Measurements from ENCODE around the gene SNX33.
A peak's percentile ranks its signal among the peaks of the same experiment; 100 is the strongest.

SNX33 gene

DNA sequence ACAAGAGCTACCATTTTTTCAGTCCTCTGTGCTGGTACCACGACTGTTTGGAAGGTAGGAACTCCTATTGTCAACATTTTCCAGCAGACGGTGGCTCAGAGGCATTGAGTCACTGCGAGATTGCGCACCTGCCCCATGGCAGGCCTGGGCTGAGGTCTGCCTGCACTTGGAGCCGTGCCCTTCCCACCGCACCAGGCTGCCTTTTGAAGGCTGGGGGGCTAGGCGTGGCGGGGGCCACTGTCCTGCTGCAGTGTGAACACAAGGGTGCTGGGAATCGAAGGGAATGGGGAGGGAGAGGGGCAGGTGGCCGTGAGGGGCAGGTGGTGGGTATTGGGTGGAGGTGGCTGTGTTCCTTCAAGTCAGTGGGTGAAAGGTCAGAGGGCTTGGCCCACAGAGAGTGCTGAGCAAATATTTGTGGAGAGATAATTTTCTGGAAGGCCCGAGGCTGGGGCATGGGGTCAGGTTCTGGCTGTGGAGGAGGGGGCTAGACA lies 16.3 kb downstream of the SNX33 start:
- TF ChIP-seq ZNF274 (IDR thresholded peaks at IDR 0.05; ENCODE audit: low read depth, low read length), result no peak
- H3K4me3 ChIP-seq (ENCODE audit: insufficient read length, low read depth), result no peak overlapping the region
- H3K9me3 ChIP-seq (ENCODE audit: insufficient read depth, low read length), result no peaks in the 10 kb centered on the region
- peaks cover 10% of the 10 kb centered on the region for H3K36me3 ChIP-seq (ENCODE audit: insufficient read depth, insufficient read length, low read length)
- no peak for DNase-seq (ENCODE audit: low read depth, low spot score)
- no peak overlapping the region for H3K9ac ChIP-seq (ENCODE audit: insufficient read length, low read depth)
- H3K4me1 ChIP-seq (ENCODE audit: insufficient read depth, insufficient read length), result peaks cover 13% of the 10 kb centered on the region
- H3K27me3 ChIP-seq (ENCODE audit: insufficient read depth, insufficient read length), result no peaks in the 10 kb centered on the region

DNA sequence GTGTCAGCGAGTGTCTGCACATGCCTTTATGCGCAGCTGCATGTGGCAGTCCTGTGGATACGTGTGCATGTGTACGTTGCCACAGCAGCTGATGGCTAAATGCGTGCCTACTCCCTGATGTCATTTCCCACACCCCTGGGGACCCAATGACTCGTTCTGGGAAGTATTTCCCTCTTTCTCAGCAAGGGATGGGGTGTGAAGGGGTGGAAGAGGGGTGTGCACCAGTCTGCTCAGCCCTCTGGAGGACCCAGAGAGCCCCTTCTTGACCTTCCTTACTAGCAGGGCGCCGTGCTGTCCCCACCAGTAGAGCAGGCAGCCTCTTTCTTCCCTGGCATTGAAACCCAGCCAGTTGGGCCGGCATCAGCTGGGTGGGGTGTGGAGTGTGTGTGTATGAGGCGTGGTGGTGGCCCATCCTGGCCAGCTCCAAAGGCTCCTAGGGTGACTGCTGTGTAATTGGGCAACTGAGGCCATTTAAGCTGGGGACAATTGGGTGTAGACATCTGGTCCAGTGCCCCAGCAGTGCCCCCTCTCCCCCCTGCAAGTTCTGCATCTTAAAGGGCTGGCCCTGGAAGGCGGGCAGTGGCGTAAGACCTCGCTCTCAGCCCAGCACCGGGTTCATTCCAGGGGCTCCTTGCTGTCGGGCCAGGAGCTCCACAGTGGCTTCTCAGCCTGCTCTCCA lies 19.2 kb downstream of the SNX33 start:
- Histone ChIP-seq H3K4me3 (ENCODE audit: insufficient read length, low read depth) (no peak overlapping the region), H3K9me3 (ENCODE audit: insufficient read depth, low read length) (no peaks in the 10 kb centered on the region), H3K4me1 (ENCODE audit: insufficient read depth, insufficient read length) (peaks cover 9% of the 10 kb centered on the region), H3K27me3 (ENCODE audit: insufficient read depth, insufficient read length) (no peaks in the 10 kb centered on the region), H3K36me3 (ENCODE audit: insufficient read depth, insufficient read length, low read length) (no peaks in the 10 kb centered on the region), H3K9ac (ENCODE audit: insufficient read length, low read depth) (no peak overlapping the region)
- TF ChIP-seq YY1 (IDR thresholded peaks at IDR 0.05; ENCODE audit: insufficient read depth, insufficient read length), result no peak
- TF ChIP-seq ZNF274 (IDR thresholded peaks at IDR 0.05; ENCODE audit: low read depth, low read length), result no peak
- no peak for TF ChIP-seq SUZ12 (IDR thresholded peaks at IDR 0.05; ENCODE audit: extremely low read depth, insufficient read depth, insufficient read length)
- DNase-seq (ENCODE audit: low read depth, low spot score), result no peak

DNA sequence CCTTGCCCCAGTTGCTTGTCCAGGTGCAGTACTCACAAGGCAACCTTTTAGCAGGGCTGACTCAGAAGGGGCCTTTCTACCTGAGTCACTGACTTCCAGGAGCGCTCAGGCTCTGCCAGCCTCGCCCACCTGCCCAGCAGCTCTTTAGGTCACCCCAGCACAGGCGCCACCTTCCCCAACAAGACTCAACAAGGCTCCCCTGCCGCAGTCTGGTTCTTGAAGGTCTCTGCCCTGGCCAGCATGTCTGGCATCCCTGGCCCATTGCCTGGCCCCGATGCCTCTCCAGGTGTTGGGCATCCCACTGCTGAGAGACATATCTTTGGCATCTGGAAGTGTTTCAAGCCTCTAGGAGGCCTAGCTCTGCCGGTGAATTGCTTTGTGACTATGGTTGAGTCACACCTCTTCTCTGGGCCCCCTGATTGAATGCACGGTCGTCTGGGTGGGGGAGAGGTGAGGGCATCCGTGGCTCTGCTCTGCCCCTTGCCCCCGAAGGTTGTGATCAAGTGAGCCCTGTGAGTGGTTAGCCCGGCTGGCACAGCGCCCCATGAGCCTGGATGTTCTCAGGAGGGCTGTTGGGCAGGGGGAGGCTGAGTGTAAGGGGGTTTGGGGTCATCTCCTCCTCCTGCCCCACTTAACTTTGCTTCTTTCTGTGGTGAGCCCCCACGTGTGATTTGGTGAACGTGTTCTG lies 21.6 kb downstream of the SNX33 start:
- H3K4me3 ChIP-seq (ENCODE audit: insufficient read length, low read depth), result no peak overlapping the region
- H3K9me3 ChIP-seq (ENCODE audit: insufficient read depth, low read length), result no peaks in the 10 kb centered on the region
- TF ChIP-seq ZNF274 (IDR thresholded peaks at IDR 0.05; ENCODE audit: low read depth, low read length) (no peak), YY1 (IDR thresholded peaks at IDR 0.05; ENCODE audit: insufficient read depth, insufficient read length) (no peak), SUZ12 (IDR thresholded peaks at IDR 0.05; ENCODE audit: extremely low read depth, insufficient read depth, insufficient read length) (no peak)
- H3K9ac ChIP-seq (ENCODE audit: insufficient read length, low read depth), result no peak overlapping the region
- no peaks in the 10 kb centered on the region for H3K27me3 ChIP-seq (ENCODE audit: insufficient read depth, insufficient read length)
- H3K36me3 ChIP-seq (ENCODE audit: insufficient read depth, insufficient read length, low read length), result no peaks in the 10 kb centered on the region
- H3K4me1 ChIP-seq (ENCODE audit: insufficient read depth, insufficient read length), result peaks cover 28% of the 10 kb centered on the region
- no peak for DNase-seq (ENCODE audit: low read depth, low spot score)

DNA sequence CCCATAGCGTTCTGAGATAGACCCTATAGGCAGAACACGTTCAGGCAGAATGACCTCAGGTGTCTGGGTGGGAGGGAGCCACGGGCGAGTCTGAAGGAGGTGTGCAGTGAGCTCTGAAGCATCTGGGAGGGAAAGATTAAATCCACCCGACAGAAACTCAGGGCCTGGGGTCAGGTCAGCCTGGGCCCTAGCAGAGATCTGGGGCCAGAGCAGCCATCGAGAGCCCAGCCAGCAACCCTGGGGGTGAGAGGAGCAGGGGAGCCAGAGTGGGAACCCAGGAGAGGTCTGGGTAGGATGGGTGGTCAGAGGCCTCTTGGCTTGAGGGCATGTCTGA lies 22.1 kb downstream of the SNX33 start:
- no peaks in the 10 kb centered on the region for H3K36me3 ChIP-seq (ENCODE audit: insufficient read depth, insufficient read length, low read length)
- DNase-seq (ENCODE audit: low read depth, low spot score), result no peak
- peaks cover 32% of the 10 kb centered on the region for H3K4me1 ChIP-seq (ENCODE audit: insufficient read depth, insufficient read length)
- H3K4me3 ChIP-seq (ENCODE audit: insufficient read length, low read depth), result no peak overlapping the region
- no peak overlapping the region for H3K9ac ChIP-seq (ENCODE audit: insufficient read length, low read depth)
- H3K9me3 ChIP-seq (ENCODE audit: insufficient read depth, low read length), result no peaks in the 10 kb centered on the region
- no peaks in the 10 kb centered on the region for H3K27me3 ChIP-seq (ENCODE audit: insufficient read depth, insufficient read length)
- TF ChIP-seq ZNF274 (IDR thresholded peaks at IDR 0.05; ENCODE audit: low read depth, low read length) (no peak), SUZ12 (IDR thresholded peaks at IDR 0.05; ENCODE audit: extremely low read depth, insufficient read depth, insufficient read length) (no peak), YY1 (IDR thresholded peaks at IDR 0.05; ENCODE audit: insufficient read depth, insufficient read length) (no peak)

DNA sequence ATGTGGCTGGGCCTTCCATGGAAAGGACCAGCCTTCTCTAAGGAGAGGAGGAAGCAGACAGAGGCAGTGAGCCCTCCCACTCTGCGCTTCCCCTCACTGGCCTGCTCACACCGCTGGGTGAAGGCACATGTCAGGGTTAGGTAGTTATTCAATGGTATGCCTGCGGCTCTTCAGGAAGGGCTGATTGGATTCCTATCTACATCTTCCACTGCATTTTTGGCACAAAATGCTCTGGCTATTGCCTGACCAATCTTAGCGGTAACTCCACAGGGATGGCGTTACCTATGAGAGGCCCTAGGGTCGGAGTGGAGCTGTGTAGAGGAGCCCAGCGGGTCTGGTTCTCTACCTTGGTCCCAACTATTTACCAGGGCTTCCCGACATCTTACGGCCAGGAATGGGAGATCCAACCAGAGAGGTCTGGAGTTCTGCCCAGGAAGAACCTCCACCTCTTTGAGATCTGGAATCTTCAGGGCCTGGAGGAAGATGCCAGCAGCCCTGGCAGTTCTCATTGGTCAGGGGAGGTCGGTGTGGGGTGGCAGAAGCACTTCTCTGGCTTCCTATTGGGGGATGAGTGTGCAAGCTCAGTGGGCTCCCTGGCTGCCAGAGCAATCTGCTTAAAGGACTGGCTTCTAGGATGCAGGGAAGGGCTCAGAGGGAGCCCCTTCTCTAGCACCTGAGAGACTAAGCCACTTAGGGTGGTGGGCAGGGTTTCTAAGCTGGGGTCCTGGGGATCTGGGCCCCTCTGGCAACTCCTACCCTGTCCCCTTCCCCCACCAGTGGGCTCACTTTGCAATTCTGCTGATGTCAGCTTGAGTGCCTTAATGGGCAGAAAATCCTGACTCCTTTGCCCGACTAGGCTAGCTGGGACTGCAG lies 24.3 kb downstream of the SNX33 start:
- no peak for DNase-seq (ENCODE audit: low read depth, low spot score)
- TF ChIP-seq ZNF274 (IDR thresholded peaks at IDR 0.05; ENCODE audit: low read depth, low read length), result no peak
- no peak for TF ChIP-seq SUZ12 (IDR thresholded peaks at IDR 0.05; ENCODE audit: extremely low read depth, insufficient read depth, insufficient read length)
- no peak for TF ChIP-seq YY1 (IDR thresholded peaks at IDR 0.05; ENCODE audit: insufficient read depth, insufficient read length)
- Histone ChIP-seq H3K4me3 (ENCODE audit: insufficient read length, low read depth) (no peak overlapping the region), H3K9me3 (ENCODE audit: insufficient read depth, low read length) (no peaks in the 10 kb centered on the region), H3K27me3 (ENCODE audit: insufficient read depth, insufficient read length) (no peaks in the 10 kb centered on the region), H3K9ac (ENCODE audit: insufficient read length, low read depth) (peak overlapping the region; percentile 4), H3K36me3 (ENCODE audit: insufficient read depth, insufficient read length, low read length) (peaks cover 19% of the 10 kb centered on the region), H3K4me1 (ENCODE audit: insufficient read depth, insufficient read length) (peaks cover 36% of the 10 kb centered on the region)

DNA sequence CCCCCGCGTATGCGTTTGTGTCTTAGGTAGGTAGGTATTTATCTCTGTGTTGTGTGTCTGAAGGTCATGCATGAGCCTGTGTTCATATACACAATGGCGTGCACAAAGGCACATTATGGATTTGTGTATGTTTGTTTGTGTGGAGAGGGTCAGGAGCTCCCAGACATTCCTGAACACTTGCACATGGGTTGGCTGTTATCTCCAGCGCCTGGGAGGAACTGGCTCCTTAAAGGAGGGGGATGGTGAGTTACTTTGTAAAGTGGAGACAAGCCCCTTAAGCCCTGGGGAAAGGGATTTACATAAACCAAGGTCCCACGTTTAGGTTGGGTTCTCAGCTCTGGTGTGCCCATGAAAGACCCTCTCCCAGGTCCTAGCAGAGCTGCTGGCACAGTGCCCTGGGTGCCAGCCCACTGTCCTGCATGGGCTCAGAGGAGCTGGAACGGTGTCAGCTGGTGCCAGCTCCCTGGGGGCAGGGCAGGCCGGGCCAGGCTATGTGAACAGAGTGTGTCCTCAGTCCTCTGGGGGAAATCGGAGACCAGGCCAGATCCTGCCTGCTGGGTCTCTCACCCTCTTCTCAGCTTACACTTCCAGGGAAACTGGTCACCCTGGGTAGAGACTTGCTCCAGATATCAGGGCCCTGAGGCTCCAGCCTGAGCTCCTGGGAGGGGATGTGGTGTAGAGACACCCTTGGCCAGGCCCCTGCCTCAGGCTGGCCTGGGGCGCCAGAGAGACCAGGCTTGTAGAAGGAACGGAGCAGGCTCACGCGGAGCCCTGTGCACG lies 25.1 kb downstream of the SNX33 start:
- H3K9me3 ChIP-seq (ENCODE audit: insufficient read depth, low read length), result no peaks in the 10 kb centered on the region
- no peak for TF ChIP-seq YY1 (IDR thresholded peaks at IDR 0.05; ENCODE audit: insufficient read depth, insufficient read length)
- no peak for TF ChIP-seq SUZ12 (IDR thresholded peaks at IDR 0.05; ENCODE audit: extremely low read depth, insufficient read depth, insufficient read length)
- TF ChIP-seq ZNF274 (IDR thresholded peaks at IDR 0.05; ENCODE audit: low read depth, low read length), result no peak
- H3K27me3 ChIP-seq (ENCODE audit: insufficient read depth, insufficient read length), result no peaks in the 10 kb centered on the region
- peaks cover 36% of the 10 kb centered on the region for H3K4me1 ChIP-seq (ENCODE audit: insufficient read depth, insufficient read length)
- peak; percentile 57 for DNase-seq (ENCODE audit: low read depth, low spot score)
- H3K36me3 ChIP-seq (ENCODE audit: insufficient read depth, insufficient read length, low read length), result peaks cover 28% of the 10 kb centered on the region
- H3K9ac ChIP-seq (ENCODE audit: insufficient read length, low read depth), result peak overlapping the region; percentile 69
- H3K4me3 ChIP-seq (ENCODE audit: insufficient read length, low read depth), result peak overlapping the region; percentile 1

Measured in NT2/D1 (cell line).